Measurements from ENCODE around the gene SMAD6.

- TF ChIP-seq CTCF (conservative IDR thresholded peaks at IDR 0.05), result 0 out of 2 replicates have a peak, but pooled peaks have one; percentile 9
- peak; percentile 60; the same call in 1 of the 2 replicates for TF ChIP-seq ZFX (IDR thresholded peaks at IDR 0.05)
Measured at GRCh38 chr15:66702787-66703539, 927 bp downstream of the SMAD6 start.
